DMS 273 (cell line): ENCODE results near the gene TBC1D8.
A peak's percentile ranks its signal among the peaks of the same experiment; 100 is the strongest.

Experiments
- DNase-seq: peaks from one replicate; lab custom pipeline; 2025; ENCODE audit not compliant: unreplicated experiment; lab: John Stamatoyannopoulos, UW

The TBC1D8 gene

DNA sequence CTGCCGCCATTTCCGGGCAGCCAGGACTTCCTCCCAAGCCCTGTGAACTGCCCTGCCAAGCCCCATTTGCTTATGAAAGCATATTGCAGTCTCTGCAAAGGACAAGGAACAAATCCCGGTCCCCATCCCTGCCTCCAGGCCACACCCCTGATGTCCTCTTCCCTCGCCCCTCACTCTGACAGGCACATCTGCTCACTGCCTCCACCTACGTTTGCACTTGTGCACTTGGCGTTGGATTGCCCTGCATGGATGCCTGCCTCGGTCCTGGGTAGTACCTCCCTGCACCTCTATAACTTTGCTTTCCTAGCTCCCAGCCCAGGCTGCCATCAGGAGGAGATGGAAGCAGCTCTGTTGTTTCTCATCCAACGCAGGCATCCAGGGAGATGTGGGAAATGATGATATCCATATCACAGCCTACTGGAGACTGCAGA, 168.7 kb downstream of the TBC1D8 start:
- DNase-seq = peak; percentile 16

DNA sequence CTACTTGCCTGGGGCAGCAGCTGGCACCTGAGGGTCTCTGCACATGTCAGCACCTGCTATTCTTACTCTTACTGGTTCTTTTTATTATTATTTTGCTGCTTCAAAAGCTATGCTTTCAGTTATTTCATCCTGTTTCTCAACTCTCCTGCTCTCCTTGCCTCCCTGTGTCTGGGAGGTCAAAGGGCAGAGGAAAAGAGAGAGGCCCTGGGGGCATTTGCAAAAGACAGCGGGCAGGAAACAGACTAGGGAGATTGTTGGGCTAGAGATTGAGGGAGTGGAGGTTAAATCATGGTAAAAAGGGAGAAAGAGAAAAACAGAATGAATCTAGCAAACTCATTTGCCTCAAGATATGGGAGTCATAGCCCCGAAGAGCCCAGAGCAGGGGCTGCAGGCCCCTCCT, 170.2 kb downstream of the TBC1D8 start:
- DNase-seq = no peak

DNA sequence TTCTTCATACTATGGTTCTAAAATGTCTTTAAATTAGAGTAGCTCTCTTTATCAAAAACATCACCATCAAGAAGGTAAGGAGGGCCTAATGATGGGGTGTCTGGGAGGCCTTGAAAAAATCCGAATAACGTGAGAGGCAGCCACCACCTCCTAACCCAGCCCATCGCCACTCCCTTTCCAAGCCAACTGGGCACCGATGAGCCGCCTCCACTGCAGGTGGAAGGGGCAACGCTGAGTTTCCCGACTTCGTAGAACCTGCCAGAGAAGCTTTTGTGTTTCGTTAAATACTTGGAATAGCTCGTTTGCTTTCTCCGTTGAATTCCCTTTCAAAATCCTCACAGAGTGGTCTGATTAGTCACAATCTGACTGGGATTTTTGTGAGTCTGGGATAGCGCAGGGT, 171.1 kb downstream of the TBC1D8 start:
- no peak for DNase-seq

DNA sequence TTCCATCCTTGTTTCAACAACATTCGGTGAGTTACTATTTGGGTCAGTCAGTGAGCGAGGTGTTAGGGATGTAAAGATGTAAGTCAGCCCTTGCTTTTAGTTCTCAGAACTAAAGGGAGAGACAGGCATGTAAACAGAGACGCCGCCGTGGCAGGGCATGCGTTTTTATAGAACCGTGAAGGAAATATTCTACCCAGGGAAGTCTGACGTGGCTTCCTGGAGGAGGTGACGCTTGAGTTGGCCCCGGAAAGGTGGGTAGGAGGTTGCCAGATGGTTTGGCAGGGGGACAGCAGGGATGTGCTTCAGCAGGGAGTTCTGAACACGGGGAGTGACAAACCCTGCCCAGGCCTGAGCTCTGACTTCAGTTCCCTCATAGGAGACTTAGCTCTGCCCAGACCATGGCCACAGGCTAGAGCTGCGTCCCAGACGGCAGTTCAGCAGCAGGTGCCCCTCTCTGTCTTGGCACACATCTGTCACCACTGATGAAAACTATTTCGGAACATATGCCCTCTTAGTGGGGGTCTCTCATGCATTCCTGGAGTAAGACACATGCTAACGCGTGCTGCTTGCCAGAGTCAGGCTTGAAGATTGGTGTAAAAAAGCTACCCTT, 172.5 kb downstream of the TBC1D8 start:
- peak; percentile 48 for DNase-seq

- no peak for DNase-seq
These were observed 173.7 kb downstream of the TBC1D8 start for GRCh38 chr2:100977511-100977910.

- no peak for DNase-seq
These were observed 174.4 kb downstream of the TBC1D8 start for GRCh38 chr2:100976645-100977391.

GRCh38 chr2:100976061-100976460, 175.1 kb downstream of the TBC1D8 start:
- no peak for DNase-seq

GRCh38 chr2:100975521-100975785, 175.7 kb downstream of the TBC1D8 start:
- no peak for DNase-seq

- no peak for DNase-seq
These were observed 176.3 kb downstream of the TBC1D8 start for GRCh38 chr2:100974712-100975520.

- no peak for DNase-seq
These were observed 178.7 kb downstream of the TBC1D8 start for GRCh38 chr2:100972452-100972851.

DNA sequence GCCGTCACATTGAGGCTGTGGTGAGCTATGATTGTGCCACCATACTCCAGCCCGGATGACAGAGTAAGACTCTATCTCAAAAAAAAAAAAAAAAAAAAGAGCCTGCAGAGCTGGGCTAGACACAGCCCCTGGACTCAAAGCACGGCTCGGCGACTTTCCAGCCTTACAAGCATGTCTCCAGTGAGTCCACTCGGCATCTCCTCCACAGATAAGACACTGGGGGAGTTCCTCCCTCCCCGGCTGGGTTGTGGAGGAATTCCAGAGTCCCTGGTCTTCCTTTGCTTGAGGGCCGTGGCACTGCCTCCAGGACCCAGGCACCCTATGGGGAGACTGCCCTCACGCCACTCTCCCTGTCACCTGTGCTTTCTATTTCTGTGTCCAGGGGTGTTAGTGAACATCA, 180.0 kb downstream of the TBC1D8 start:
- DNase-seq = no peak

- DNase-seq = no peak
These were observed 181.2 kb downstream of the TBC1D8 start for GRCh38 chr2:100969998-100970397.

DNA sequence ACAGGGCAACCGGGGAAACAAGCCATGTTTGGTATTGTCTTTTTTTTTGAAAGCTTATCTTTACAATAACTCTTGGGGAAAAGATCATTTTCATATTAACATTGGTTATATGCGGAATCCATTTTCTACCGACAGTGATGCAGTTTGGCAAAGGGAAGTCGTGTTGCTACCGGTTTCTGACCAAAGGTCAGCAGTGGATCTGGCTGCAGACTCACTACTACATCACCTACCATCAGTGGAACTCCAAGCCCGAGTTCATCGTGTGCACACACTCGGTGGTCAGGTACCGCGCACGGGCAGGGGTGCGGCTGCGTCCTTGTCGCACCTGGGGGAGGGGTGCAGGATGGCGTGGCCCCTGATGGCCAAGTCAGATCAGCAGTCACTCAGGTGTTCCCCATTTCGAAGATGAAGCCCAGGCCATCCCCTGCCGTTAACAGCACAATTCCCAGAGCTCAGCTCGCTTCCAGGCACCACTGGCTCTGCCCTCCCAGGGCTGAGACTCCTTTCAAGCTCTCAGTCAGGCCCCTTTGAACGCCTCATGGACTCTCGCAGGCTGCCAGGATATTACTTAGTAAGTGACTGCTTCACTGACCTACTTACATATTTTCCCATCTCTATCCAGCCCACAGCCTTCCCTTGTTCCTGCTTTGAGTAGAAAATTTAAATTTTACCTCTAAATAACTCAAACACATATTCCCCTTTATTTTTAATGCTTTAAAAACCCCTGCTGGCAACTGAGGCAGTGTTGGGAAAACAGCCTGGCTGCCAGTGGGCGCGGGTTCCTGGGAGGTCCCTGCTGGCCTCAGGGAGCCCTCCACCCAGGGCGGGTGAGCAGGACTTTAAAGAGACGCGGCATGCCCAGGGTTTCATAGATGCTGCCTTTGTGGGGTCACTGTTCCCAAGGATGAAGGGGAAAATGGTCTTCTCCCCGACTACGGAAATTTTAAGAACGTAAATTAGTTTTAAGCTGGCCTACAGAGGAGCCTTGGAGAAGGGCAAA, 182.7 kb downstream of the TBC1D8 start:
- no peak for DNase-seq

GRCh38 chr2:100967716-100968115, 183.5 kb downstream of the TBC1D8 start:
- no peak for DNase-seq

- no peak for DNase-seq
These were observed 185.6 kb downstream of the TBC1D8 start for GRCh38 chr2:100965596-100965995.

DNA sequence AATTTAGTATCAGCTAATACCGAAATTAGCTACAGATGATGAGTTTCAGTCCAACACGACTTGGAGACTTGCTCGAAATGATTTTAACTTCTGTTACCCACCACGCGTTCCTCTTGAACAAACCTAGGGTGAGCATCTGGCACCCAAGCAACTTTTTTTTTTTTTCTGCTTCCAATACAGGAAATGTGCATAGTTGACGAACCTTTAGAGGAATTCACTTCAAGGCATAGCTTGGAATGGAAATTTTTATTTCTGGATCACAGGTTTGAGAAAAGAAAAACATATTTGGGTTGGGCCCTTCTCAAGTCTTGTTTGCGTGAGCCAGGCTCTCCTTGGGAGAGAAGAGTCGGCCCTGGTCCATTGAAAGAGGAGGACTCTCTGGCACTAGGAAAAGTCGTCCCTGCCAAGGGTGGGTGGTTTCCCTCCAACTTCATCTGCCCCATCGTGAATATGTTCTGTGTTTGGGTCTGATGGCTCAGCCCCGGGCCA, 186.5 kb downstream of the TBC1D8 start:
- DNase-seq = no peak

DNA sequence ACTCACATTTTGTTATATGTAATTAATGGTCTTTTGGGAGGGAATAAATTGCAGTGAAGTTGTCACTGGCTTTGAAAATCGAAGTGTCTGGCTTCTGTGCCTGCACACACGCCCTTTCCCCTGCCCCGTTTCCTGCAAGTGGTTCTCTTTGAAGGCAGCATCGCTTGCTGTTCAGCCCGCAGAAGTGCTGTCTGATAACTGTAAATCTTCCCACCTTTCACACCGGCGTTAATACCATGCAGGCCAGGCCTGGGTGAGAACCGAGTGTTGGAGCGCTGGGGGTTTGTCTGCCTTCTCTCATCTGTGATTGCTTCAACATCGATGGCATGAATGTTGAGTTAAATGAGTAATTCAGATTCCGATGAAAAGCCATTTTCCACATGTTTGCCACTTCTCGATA, 187.0 kb downstream of the TBC1D8 start:
- DNase-seq = no peak

DNA sequence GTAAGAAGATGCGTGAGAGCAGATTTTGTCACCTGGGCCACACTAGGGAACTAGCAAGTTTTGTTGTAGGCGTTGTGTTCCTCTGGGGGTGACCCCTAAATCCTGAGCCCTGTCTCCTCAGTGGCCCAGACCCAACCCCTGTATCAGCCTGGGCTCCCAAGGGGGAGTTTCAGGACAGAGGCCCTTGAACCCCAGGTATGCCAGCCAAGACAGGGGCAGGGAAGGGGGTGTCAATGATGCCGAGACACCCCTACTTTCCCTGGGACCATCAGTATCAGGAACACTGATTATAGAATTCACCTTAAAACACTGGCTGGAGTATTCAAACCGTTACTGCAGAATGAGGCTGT, 188.2 kb downstream of the TBC1D8 start:
- DNase-seq = no peak

GRCh38 chr2:100962366-100963025, 188.7 kb downstream of the TBC1D8 start:
- no peak for DNase-seq

GRCh38 chr2:100960688-100961087, 190.5 kb downstream of the TBC1D8 start:
- no peak for DNase-seq
